Chondrocyte (in vitro differentiated cells): Measurements from ENCODE around the gene ABCC2. TPM values are rescaled to one million over a fixed set of nuclear protein-coding genes. Genes with fewer than 3 reads are reported as not detected.

Experiments
- DNase-seq: peaks from one replicate; pipeline ENCODE4 v3.0.0; 2021; ENCODE audit warnings: mixed read lengths, low spot score
- H3K27ac Mint-ChIP-seq: one replicate; pipeline ENCODE4 v1.8.0; 2021; ENCODE audit warnings: mild to moderate bottlenecking, moderate library complexity, mixed read lengths; ENCODE audit not compliant: unreplicated experiment
- H3K27me3 Mint-ChIP-seq: 2 replicates; pipeline ENCODE4 v1.8.0; 2021; ENCODE audit warnings: low read depth, mixed read lengths
- H3K36me3 Mint-ChIP-seq: 2 replicates; pipeline ENCODE4 v1.8.0; 2021; ENCODE audit warnings: low read depth, mixed read lengths
- H3K4me1 Mint-ChIP-seq: 2 replicates; pipeline ENCODE4 v1.8.0; 2021; ENCODE audit warnings: low read depth, mild to moderate bottlenecking, mixed read lengths
- H3K4me3 Mint-ChIP-seq: one replicate; pipeline ENCODE4 v1.8.0; 2021; ENCODE audit warnings: mild to moderate bottlenecking, moderate library complexity, mixed read lengths; ENCODE audit not compliant: unreplicated experiment
- H3K9me3 Mint-ChIP-seq: 2 replicates; pipeline ENCODE4 v1.8.0; 2021; ENCODE audit warnings: low read depth, mixed read lengths
- CTCF ChIP-seq: fragments of 200-600 bp; sonication (generic); IDR thresholded peaks from 2 replicates; pipeline ENCODE4 v1.5.0; 2021; ENCODE audit warnings: antibody characterized with exemption, mild to moderate bottlenecking, moderate library complexity
- total RNA-seq: library from RNA; stranded (reverse); gene quantifications from 3 replicates; pipeline ENCODE4 v1.2.1, GENCODE V29; 2021

ABCC2 gene
- total RNA-seq, 1 donor from 2014 or later = 0.57 TPM

GRCh38 chr10:99869581-99870122 is 87.2 kb downstream of the ABCC2 start:
- Mint-ChIP-seq H3K4me1 (peaks cover 7% of the 10 kb centered on the region), H3K4me3 (no peak overlapping the region), H3K36me3 (peaks cover 14% of the 10 kb centered on the region), H3K9me3 (peaks cover 22% of the 10 kb centered on the region), H3K27ac (no peak overlapping the region), H3K27me3 (no peaks in the 10 kb centered on the region)
- DNase-seq = no peak
- no peak for TF ChIP-seq CTCF

- H3K4me1 Mint-ChIP-seq = peaks cover 7% of the 10 kb centered on the region
- no peak for DNase-seq
- TF ChIP-seq CTCF = no peak
- no peak overlapping the region for H3K27ac Mint-ChIP-seq
- peaks cover 22% of the 10 kb centered on the region for H3K9me3 Mint-ChIP-seq
- H3K4me3 Mint-ChIP-seq = no peak overlapping the region
- H3K36me3 Mint-ChIP-seq = peaks cover 15% of the 10 kb centered on the region
- no peaks in the 10 kb centered on the region for H3K27me3 Mint-ChIP-seq
Observed at GRCh38 chr10:99870123-99870730, 87.8 kb downstream of the ABCC2 start.

DNA sequence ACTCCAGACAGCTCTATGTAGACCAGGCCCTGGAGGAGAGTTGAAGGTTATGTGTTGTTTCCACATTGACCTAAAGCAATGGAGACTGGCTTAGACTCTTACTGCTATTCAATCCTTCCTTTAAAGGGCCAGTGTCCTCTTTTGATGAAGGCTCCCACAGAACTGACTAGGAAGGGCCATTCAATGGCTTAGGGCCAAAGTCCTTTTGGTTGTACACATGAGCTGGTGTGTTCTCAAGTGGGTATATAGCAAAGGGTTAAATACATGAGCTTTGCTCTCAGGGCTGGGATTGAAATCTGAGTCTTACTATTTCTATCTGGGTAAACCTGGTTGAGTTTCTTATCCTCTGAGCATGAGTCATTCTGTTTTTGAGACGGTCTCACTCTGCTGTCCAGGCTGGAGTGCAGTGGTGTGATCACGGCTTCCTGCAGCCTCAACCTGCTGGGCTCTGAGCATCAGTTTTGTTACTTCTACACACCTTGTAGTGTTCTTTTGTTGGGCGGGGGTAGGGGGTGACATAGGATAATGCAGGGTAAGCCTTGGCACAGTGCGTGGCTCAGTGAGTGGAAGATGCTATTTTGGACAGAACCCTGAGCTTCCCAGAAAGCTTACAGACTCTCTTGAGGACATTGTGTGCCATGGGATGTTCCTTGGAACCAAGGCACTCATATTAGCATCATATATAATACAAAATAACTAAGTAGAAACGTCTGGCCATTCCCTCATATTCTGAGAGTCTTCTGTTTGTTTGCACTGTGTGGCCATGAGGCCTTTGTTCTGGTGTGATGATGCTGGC is 90.1 kb downstream of the ABCC2 start:
- DNase-seq = no peak
- Mint-ChIP-seq H3K27ac (no peak overlapping the region), H3K4me1 (peaks cover 7% of the 10 kb centered on the region), H3K4me3 (no peak overlapping the region), H3K27me3 (no peaks in the 10 kb centered on the region), H3K9me3 (peaks cover 6% of the 10 kb centered on the region), H3K36me3 (peaks cover 32% of the 10 kb centered on the region)
- no peak for TF ChIP-seq CTCF

GRCh38 chr10:99873846-99874245 is 91.4 kb downstream of the ABCC2 start:
- Mint-ChIP-seq H3K27ac (no peak overlapping the region), H3K27me3 (no peaks in the 10 kb centered on the region), H3K9me3 (no peaks in the 10 kb centered on the region), H3K4me3 (no peak overlapping the region), H3K36me3 (peaks cover 38% of the 10 kb centered on the region), H3K4me1 (peaks cover 7% of the 10 kb centered on the region)
- no peak for TF ChIP-seq CTCF
- DNase-seq = no peak

GRCh38 chr10:99874341-99875085 is 92.1 kb downstream of the ABCC2 start:
- H3K27me3 Mint-ChIP-seq = no peaks in the 10 kb centered on the region
- peaks cover 7% of the 10 kb centered on the region for H3K4me1 Mint-ChIP-seq
- H3K27ac Mint-ChIP-seq = no peak overlapping the region
- TF ChIP-seq CTCF = no peak
- no peak for DNase-seq
- H3K36me3 Mint-ChIP-seq = peaks cover 43% of the 10 kb centered on the region
- H3K9me3 Mint-ChIP-seq = no peaks in the 10 kb centered on the region
- no peak overlapping the region for H3K4me3 Mint-ChIP-seq
